PC-9 (cell line): ENCODE measurements around the gene KPNA1. TPM values are rescaled to one million over a fixed set of nuclear protein-coding genes. Genes with fewer than 3 reads are reported as not detected.
A peak's percentile ranks its signal among the peaks of the same experiment; 100 is the strongest.
"Not testable (repeated sequence)": the region's sequence is repeated elsewhere in the genome, so short reads cannot be mapped to it uniquely, and the experiment has no call there.

Experiments used
- BruUV-seq: library from RNA; stranded (reverse); fragments of 400-500 nt; replicated peaks from 2 replicates; lab custom pipeline; 2021; lab: Mats Ljungman, UMichigan
- CTCF ChIA-PET: fragments of 300-600 bp; sonication (Branson Sonifier 250); formaldehyde crosslinking; loops from one replicate; lab custom pipeline; 2022; ENCODE audit warnings: antibody characterized with exemption; lab: Charles Lee
- POLR2A ChIA-PET: fragments of 300-600 bp; sonication (Branson Sonifier 250); formaldehyde crosslinking; loops from one replicate; lab custom pipeline; 2022; ENCODE audit warnings: antibody characterized with exemption; ENCODE audit not compliant: unreplicated experiment; lab: Charles Lee
- DNase-seq, 2 experiments: peaks; one replicate each; pipeline versions ENCODE4 v3.0.0 to v3.0.0-alpha.2; 2015 to 2022; ENCODE audit warnings: mixed read lengths in 1 of 2
- H2AFZ ChIP-seq: fragments of 200-600 bp; sonication (generic); 2 replicates; pipeline ENCODE4 v1.8.1; 2017; ENCODE audit warnings: antibody characterized with exemption
- H3F3A ChIP-seq: fragments of 200-600 bp; sonication (generic); 2 replicates; pipeline ENCODE4 v1.8.1; 2017; ENCODE audit warnings: antibody characterized with exemption, mild to moderate bottlenecking, low read depth; ENCODE audit not compliant: insufficient read depth
- H3K27ac ChIP-seq: fragments of 200-600 bp; sonication (generic); 2 replicates; pipeline ENCODE4 v1.6.1; 2016; ENCODE audit warnings: mixed run types
- H3K27me3 ChIP-seq: fragments of 200-600 bp; sonication (generic); 2 replicates; pipeline ENCODE4 v1.6.1; 2016; ENCODE audit warnings: low read depth, mixed run types; ENCODE audit not compliant: insufficient read depth
- H3K36me3 ChIP-seq: fragments of 200-600 bp; sonication (generic); 2 replicates; pipeline ENCODE4 v1.6.1; 2016; ENCODE audit warnings: low read depth, mixed run types
- H3K4me1 ChIP-seq: fragments of 200-600 bp; sonication (generic); replicated peaks from 2 replicates; pipeline ENCODE4 v1.6.1; 2016; ENCODE audit warnings: mixed run types; ENCODE audit not compliant: insufficient read depth
- H3K4me2 ChIP-seq: fragments of 200-600 bp; sonication (generic); 2 replicates; pipeline ENCODE4 v1.6.1; 2017; ENCODE audit warnings: mixed run types
- H3K4me3 ChIP-seq: fragments of 200-600 bp; sonication (generic); 2 replicates; pipeline ENCODE4 v1.6.1; 2016; ENCODE audit warnings: mixed run types
- H3K79me2 ChIP-seq: fragments of 200-600 bp; sonication (generic); 2 replicates; pipeline ENCODE4 v1.6.1; 2017; ENCODE audit warnings: low read depth, mixed run types
- H3K9me2 ChIP-seq: fragments of 200-600 bp; sonication (generic); 2 replicates; pipeline ENCODE4 v1.8.1; 2017; ENCODE audit warnings: mild to moderate bottlenecking; ENCODE audit not compliant: insufficient read depth
- H3K9me3 ChIP-seq: fragments of 200-600 bp; sonication (generic); 2 replicates; pipeline ENCODE4 v1.8.1; 2016; ENCODE audit warnings: low read depth; ENCODE audit not compliant: insufficient read depth
- H4K20me1 ChIP-seq: fragments of 200-600 bp; sonication (generic); 2 replicates; pipeline ENCODE4 v1.8.1; 2017; ENCODE audit not compliant: insufficient read depth
- CTCF ChIP-seq: fragments of 200-600 bp; sonication (generic); conservative IDR thresholded peaks from 2 replicates; pipeline ENCODE4 v1.6.1; 2017; ENCODE audit warnings: mixed run types, antibody characterized with exemption, mild to moderate bottlenecking, moderate library complexity
- EZH2 ChIP-seq: fragments of 200-600 bp; sonication (generic); IDR thresholded peaks from 2 replicates; pipeline ENCODE4 v1.8.0; 2017; ENCODE audit warnings: antibody characterized with exemption, low read depth
- intact Hi-C: fragments of 100-400 bp; cut with micrococcal nuclease; formaldehyde crosslinking; loops from one replicate; pipeline ENCODE4 v1.10.0; 2022; ENCODE audit not compliant: unreplicated experiment
- total RNA-seq: library from RNA; stranded (reverse); gene quantifications from 2 replicates; pipeline ENCODE4 v1.2.3, GENCODE V29; 2021

Gene KPNA1
- total RNA-seq, 1 experiment from 2014 or later: 89.2 TPM

- POLR2A ChIA-PET, H3K27me3 ChIP-seq, CTCF ChIA-PET, H3K9me2 ChIP-seq, intact Hi-C loops, BruUV-seq, H2AFZ ChIP-seq, H4K20me1 ChIP-seq: not testable (repeated sequence)
- Histone ChIP-seq H3K9me3 (peaks cover 16% of the 10 kb centered on the region), H3K27ac (peak overlapping the region; percentile 84), H3K36me3 (peaks cover 58% of the 10 kb centered on the region), H3F3A (peaks cover 31% of the 10 kb centered on the region; the same call in 1 of the 2 replicates), H3K79me2 (peaks cover 25% of the 10 kb centered on the region; the same call in 1 of the 2 replicates), H3K4me1 (peaks cover 26% of the 10 kb centered on the region), H3K4me3 (peak overlapping the region; percentile 33; the same call in 1 of the 2 replicates), H3K4me2 (peak overlapping the region; percentile 58)
- DNase-seq: peak; percentile 81 to 93
Measured at GRCh38 chr3:122443762-122444490, 70.8 kb downstream of the KPNA1 start.

DNA sequence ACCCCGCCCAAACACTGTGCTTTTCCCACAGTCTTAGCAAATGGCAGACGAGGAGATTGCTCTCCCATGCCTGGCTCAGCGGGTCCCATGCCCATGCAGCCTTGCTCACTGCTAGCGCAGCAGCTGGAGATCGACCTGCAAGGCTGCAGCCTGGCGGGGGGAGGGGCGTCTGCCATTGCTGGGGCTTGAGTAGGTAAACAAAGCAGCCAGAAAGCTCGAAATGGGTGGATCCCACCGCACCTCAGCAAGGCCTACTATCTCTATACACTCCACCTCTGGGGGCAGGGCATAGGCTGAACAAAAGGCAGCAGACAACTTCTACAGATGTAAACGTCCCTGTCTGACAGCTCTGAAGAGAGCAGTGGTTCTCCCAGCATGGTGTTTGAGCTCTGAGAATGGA is 71.6 kb downstream of the KPNA1 start:
- Histone ChIP-seq H3F3A (peaks cover 31% of the 10 kb centered on the region; the same call in 1 of the 2 replicates), H3K27me3 (no peaks in the 10 kb centered on the region), H3K4me2 (peak overlapping the region; percentile 58; the same call in 1 of the 2 replicates), H3K79me2 (peaks cover 25% of the 10 kb centered on the region; the same call in 1 of the 2 replicates), H2AFZ (no peak overlapping the region), H3K4me3 (peak overlapping the region; percentile 21; the same call in 1 of the 2 replicates), H3K9me3 (peaks cover 16% of the 10 kb centered on the region), H3K9me2 (no peaks in the 10 kb centered on the region), H4K20me1 (peaks cover 7% of the 10 kb centered on the region; the same call in 1 of the 2 replicates), H3K27ac (peak overlapping the region; percentile 84), H3K4me1 (peaks cover 26% of the 10 kb centered on the region), H3K36me3 (peaks cover 58% of the 10 kb centered on the region)
- intact Hi-C loops: no loop called here
- BruUV-seq: no TSS peak
- TF ChIP-seq EZH2 (no peak), CTCF (no peak)
- DNase-seq: no peak
- ChIA-PET POLR2A (no interaction called here), CTCF (interaction anchor here (0.7 kb wide), 1 partner anchor 498 kb away, joined by 4 read pairs; no protein-coding TSS in a partner anchor)

DNA sequence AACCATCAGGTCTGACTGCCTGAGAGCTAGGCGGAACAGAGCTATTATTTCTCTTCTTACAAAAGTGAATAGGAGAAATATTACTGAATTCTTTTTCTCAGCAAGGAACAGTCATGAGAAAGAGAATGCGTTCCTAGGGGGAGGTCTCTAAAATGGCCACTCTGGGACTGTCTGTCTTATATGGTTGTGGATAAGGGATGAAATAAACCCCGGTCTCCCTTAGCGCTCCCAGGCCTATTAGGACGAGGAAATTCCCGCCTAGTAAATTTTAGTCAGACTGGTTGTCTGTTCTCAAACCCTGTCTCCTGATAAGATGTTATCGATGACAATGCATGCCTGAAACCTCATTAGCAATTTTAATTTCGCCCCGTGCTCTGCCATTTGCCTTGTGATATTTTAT is 78.8 kb downstream of the KPNA1 start:
- Histone ChIP-seq H3K4me1 (no peaks in the 10 kb centered on the region), H3K79me2 (no peaks in the 10 kb centered on the region), H2AFZ (no peak overlapping the region), H4K20me1 (peaks cover 5% of the 10 kb centered on the region; the same call in 1 of the 2 replicates), H3K9me2 (no peaks in the 10 kb centered on the region), H3K36me3 (peaks cover 53% of the 10 kb centered on the region), H3F3A (peaks cover 14% of the 10 kb centered on the region), H3K27ac (no peak overlapping the region), H3K27me3 (no peaks in the 10 kb centered on the region), H3K4me2 (no peak overlapping the region), H3K9me3 (no peaks in the 10 kb centered on the region), H3K4me3 (no peak overlapping the region)
- CTCF ChIA-PET: no interaction called here
- intact Hi-C loops: no loop called here
- no TSS peak for BruUV-seq
- no peak for DNase-seq
- POLR2A ChIA-PET: no interaction called here
- no peak for TF ChIP-seq CTCF
- no peak for TF ChIP-seq EZH2
